K562 (cell line): ENCODE results near the gene FAM181B. TPM values are rescaled to one million over a fixed set of nuclear protein-coding genes. Genes with fewer than 3 reads are reported as not detected.

Experiments
- ATAC-seq: fragments of 200-7000 bp; cut with Tn5 transposase; 3 replicates; pipeline ENCODE4 v1.9.1; 2020; ENCODE audit warnings: moderate library complexity
- BruUV-seq: library from RNA; stranded (reverse); fragments of 400-500 nt; replicated peaks from 2 replicates; lab custom pipeline; 2021; lab: Mats Ljungman, UMichigan
- CTCF ChIA-PET: fragments of 300-600 bp; formaldehyde crosslinking; extraction: SDS; loops from one replicate; lab custom pipeline; 2021; ENCODE audit warnings: low intra/inter-chr PET ratio; lab: Yijun Ruan, JAX
- POLR2A ChIA-PET: fragments of 300-600, 350-650 bp; sonication (Branson Sonifier 250); formaldehyde crosslinking; extraction: SDS; loops from one replicate; lab custom pipeline; 2021; ENCODE audit warnings: antibody characterized with exemption, inconsistent platforms; lab: Yijun Ruan, JAX
- DNase-seq, 4 experiments: peaks; one replicate each; pipeline versions ENCODE4 v3.0.0 to v3.0.0-alpha.2; 2011 to 2018; ENCODE audit warnings: low spot score in 3 of 4, mixed read lengths in 3 of 4; ENCODE audit errors: extremely low read depth in 1 of 4
- FAIRE-seq: peaks from 2 replicates; lab custom pipeline; 2011; peaks lifted over from hg19 to GRCh38; lab: Jason Lieb, UNC
- H2AFZ ChIP-seq: 2 replicates; pipeline ENCODE4 v1.6.0; 2011; ENCODE audit warnings: low read depth, low read length, control low read depth, inconsistent platforms
- H3K27ac ChIP-seq: fragments of 200-600 bp; 3 replicates; pipeline ENCODE4 v1.8.0; 2011; ENCODE audit warnings: low read depth, mild to moderate bottlenecking, control low read depth, inconsistent platforms, low read length, moderate library complexity, mixed read lengths; ENCODE audit errors: extremely low read depth
- H3K27me3 ChIP-seq, 2 experiments: fragments of 300-600 bp in 1 of 2; 2 replicates in 1 of 2; 3 replicates in 1 of 2; pipeline versions ENCODE4 v1.6.0 to v1.8.0; 2011; ENCODE audit warnings: inconsistent platforms in 2 of 2, low read length in 2 of 2, mild to moderate bottlenecking in 1 of 2, mixed read lengths in 1 of 2, moderate library complexity in 1 of 2; ENCODE audit not compliant: control insufficient read depth in 2 of 2, insufficient read depth in 2 of 2
- H3K36me3 ChIP-seq: fragments of 300-600 bp; 3 replicates; pipeline ENCODE4 v1.8.0; 2011; ENCODE audit warnings: mild to moderate bottlenecking, low read length, inconsistent platforms; ENCODE audit not compliant: control insufficient read depth, insufficient read depth
- H3K4me1 ChIP-seq, 2 experiments: fragments of 200-600 bp in 1 of 2; replicated peaks in 1 of 2; 2 replicates in 1 of 2; 3 replicates in 1 of 2; pipeline versions ENCODE4 v1.5.1 to v1.8.0; 2011; ENCODE audit warnings: inconsistent platforms in 2 of 2, low read length in 2 of 2, mild to moderate bottlenecking in 1 of 2, mixed read lengths in 1 of 2, moderate library complexity in 1 of 2; ENCODE audit not compliant: control insufficient read depth in 2 of 2, insufficient read depth in 2 of 2
- H3K4me2 ChIP-seq: 2 replicates; pipeline ENCODE4 v1.6.1; 2011; ENCODE audit warnings: low read length, control low read depth, inconsistent platforms, mixed read lengths; ENCODE audit not compliant: insufficient read depth
- H3K4me3 ChIP-seq: fragments of 200-600 bp; sonication (generic), shearing (Covaris generic); 2 replicates; pipeline ENCODE4 v1.5.1; 2016; ENCODE audit warnings: control low read depth, inconsistent platforms
- H3K79me2 ChIP-seq: fragments of 200-600 bp; 3 replicates; pipeline ENCODE4 v1.8.0; 2011; ENCODE audit warnings: low read length, inconsistent platforms; ENCODE audit not compliant: control insufficient read depth, insufficient read depth
- H3K9ac ChIP-seq, 2 experiments: 2 replicates each; pipeline versions ENCODE4 v1.6.0 to v1.6.1; 2011; ENCODE audit warnings: low read depth in 2 of 2, low read length in 2 of 2, control low read depth in 1 of 2, inconsistent platforms in 1 of 2, mild to moderate bottlenecking in 1 of 2, mixed read lengths in 1 of 2; ENCODE audit not compliant: insufficient read depth in 1 of 2
- H3K9me1 ChIP-seq: one replicate; pipeline ENCODE4 v1.6.0; 2011; ENCODE audit warnings: inconsistent platforms, mild to moderate bottlenecking, low read length, moderate library complexity; ENCODE audit not compliant: control insufficient read depth, insufficient read depth
- H3K9me3 ChIP-seq: replicated peaks from 2 replicates; pipeline ENCODE4 v1.5.1; 2011; ENCODE audit warnings: low read depth, low read length, inconsistent platforms; ENCODE audit not compliant: control insufficient read depth, insufficient read depth
- H4K20me1 ChIP-seq: replicated peaks from 2 replicates; pipeline ENCODE4 v1.6.1; 2011; ENCODE audit warnings: low read length, inconsistent platforms, mixed read lengths; ENCODE audit not compliant: control insufficient read depth, insufficient read depth
- FOXK1 ChIP-seq: sonication (generic); formaldehyde crosslinking; IDR thresholded peaks from 2 replicates; pipeline ENCODE4 v1.8.0; 2022; ENCODE audit warnings: missing genetic modification reagents, mild to moderate bottlenecking, borderline replicate concordance
- IRF2 ChIP-seq: sonication (generic); formaldehyde crosslinking; IDR thresholded peaks from 2 replicates; pipeline ENCODE4 v1.8.1; 2022; ENCODE audit warnings: mild to moderate bottlenecking, missing genetic modification reagents
- POLR2AphosphoS5 ChIP-seq: IDR thresholded peaks from 2 replicates; pipeline ENCODE4 v1.6.1; 2011; ENCODE audit warnings: mild to moderate bottlenecking, low read depth, low read length, moderate library complexity; ENCODE audit not compliant: control insufficient read depth, insufficient read depth
- ZNF408 ChIP-seq: fragments of 250-450 bp; sonication (Bioruptor Pico); IDR thresholded peaks from 2 replicates; pipeline ENCODE4 v1.4.0; 2020; ENCODE audit warnings: low read depth, mild to moderate bottlenecking, moderate library complexity
- WGBS: fragments of 100-300 bp; shearing (Covaris generic); methylation state at CpG from one replicate; pipeline ENCODE4 v1.1.6; 2016; ENCODE audit warnings: low coverage, mixed read lengths; ENCODE audit not compliant: insufficient coverage; ENCODE audit errors: missing lambda C conversion rate; 5-methylcytosine and 5-hydroxymethylcytosine counted together
- in situ Hi-C: fragments of 300-500 bp; cut with MboI; formaldehyde crosslinking; loops from 4 replicates; pipeline ENCODE4 v1.15.0; 2018; ENCODE audit warnings: inconsistent platforms, mixed read lengths
- intact Hi-C: fragments of 100-400 bp; cut with micrococcal nuclease; formaldehyde crosslinking; loops from 2 replicates; pipeline ENCODE4 v1.14.2; 2022
- polyA plus RNA-seq, 8 experiments: library from polyadenylated mRNA; depleted of rRNA in 4 of 8; stranded (reverse) in 5 of 8; unstranded in 3 of 8; fragments of >200 nt; fragmentation: Nextera tagmentation in 2 of 8; fragmentation: Illumina TruSeq in 1 of 8; extraction: Ambion mirVana in 2 of 8; extraction: Trizol in 1 of 8; gene quantifications; 2 replicates each; pipeline versions ENCODE4 v1.2.1 to v1.2.3, GENCODE V29; 2011 to 2014; ENCODE audit warnings: inconsistent platforms in 1 of 8, missing spikeins in 1 of 8
- total RNA-seq, 7 experiments: library from RNA; depleted of rRNA in 6 of 7; stranded (reverse); fragments of >200 nt in 6 of 7; fragmentation: Illumina TruSeq in 2 of 7; extraction: Trizol in 2 of 7; gene quantifications; 2 replicates each; pipeline versions ENCODE4 v1.2.1 to v1.2.3, GENCODE V29; 2011 to 2021; ENCODE audit warnings: low replicate concordance in 1 of 7
- TF ChIP-seq, protein P1 (sequence below): fragments of 450-650 bp; IDR thresholded peaks from 2 replicates; pipeline ENCODE4 v1.6.1; 2016; ENCODE audit warnings: low read depth
- TF ChIP-seq, protein P2 (sequence below): fragments of 450-650 bp; IDR thresholded peaks from 2 replicates; pipeline ENCODE4 v1.6.1; 2018; ENCODE audit warnings: mild to moderate bottlenecking, low read depth; ENCODE audit not compliant: partially characterized antibody
- TF ChIP-seq, protein P3 (sequence below): fragments of 450-650 bp; formaldehyde crosslinking; IDR thresholded peaks from 2 replicates; pipeline ENCODE4 v1.4.0; 2020; ENCODE audit warnings: mild to moderate bottlenecking
- TF ChIP-seq, protein P4 (sequence below): IDR thresholded peaks from 2 replicates; pipeline ENCODE4 v1.6.1; 2014; ENCODE audit warnings: antibody characterized with exemption
- TF ChIP-seq, protein P5 (sequence below): IDR thresholded peaks from 2 replicates; pipeline ENCODE4 v1.6.1; 2011; ENCODE audit not compliant: insufficient read length; ENCODE audit errors: extremely low read depth

Gene FAM181B
- total and polyA plus RNA-seq, 9 of the 15 experiments (the other 6 are each of a cell fraction or from before 2014, with no cell fraction given): 0.01 TPM; not detected in 8

- Histone ChIP-seq H3K4me2 (no peak overlapping the region), H3K9ac (no peak overlapping the region), H3K9me3 (no peaks in the 10 kb centered on the region), H3K4me1 (peaks cover 2 to 19% of the 10 kb centered on the region in 2 experiments; a peak in 4 of 5 replicates), H3K36me3 (no peaks in the 10 kb centered on the region), H2AFZ (no peak overlapping the region), H3K27me3 (peaks cover 26 to 50% of the 10 kb centered on the region in 2 experiments), H3K79me2 (no peaks in the 10 kb centered on the region), H3K9me1 (no peaks in the 10 kb centered on the region), H3K4me3 (no peak overlapping the region), H4K20me1 (no peaks in the 10 kb centered on the region), H3K27ac (no peak overlapping the region)
- intact Hi-C loops: no loop called here
- POLR2A ChIA-PET: no interaction called here
- 0% methylated on average over 5 of the region's 5 CpGs for WGBS
- CTCF ChIA-PET: no interaction called here
- in situ Hi-C loops: no loop called here
- no peak for DNase-seq
- BruUV-seq: no TSS peak
- FAIRE-seq: no peak
- ATAC-seq: no peak
- TF ChIP-seq ZNF408 (CRISPR knock-in tag) (no peak), FOXK1 (CRISPR knock-in tag) (no peak), IRF2 (CRISPR knock-in tag) (no peak), POLR2AphosphoS5 (no peak)
- TF ChIP-seq, protein P1, sequence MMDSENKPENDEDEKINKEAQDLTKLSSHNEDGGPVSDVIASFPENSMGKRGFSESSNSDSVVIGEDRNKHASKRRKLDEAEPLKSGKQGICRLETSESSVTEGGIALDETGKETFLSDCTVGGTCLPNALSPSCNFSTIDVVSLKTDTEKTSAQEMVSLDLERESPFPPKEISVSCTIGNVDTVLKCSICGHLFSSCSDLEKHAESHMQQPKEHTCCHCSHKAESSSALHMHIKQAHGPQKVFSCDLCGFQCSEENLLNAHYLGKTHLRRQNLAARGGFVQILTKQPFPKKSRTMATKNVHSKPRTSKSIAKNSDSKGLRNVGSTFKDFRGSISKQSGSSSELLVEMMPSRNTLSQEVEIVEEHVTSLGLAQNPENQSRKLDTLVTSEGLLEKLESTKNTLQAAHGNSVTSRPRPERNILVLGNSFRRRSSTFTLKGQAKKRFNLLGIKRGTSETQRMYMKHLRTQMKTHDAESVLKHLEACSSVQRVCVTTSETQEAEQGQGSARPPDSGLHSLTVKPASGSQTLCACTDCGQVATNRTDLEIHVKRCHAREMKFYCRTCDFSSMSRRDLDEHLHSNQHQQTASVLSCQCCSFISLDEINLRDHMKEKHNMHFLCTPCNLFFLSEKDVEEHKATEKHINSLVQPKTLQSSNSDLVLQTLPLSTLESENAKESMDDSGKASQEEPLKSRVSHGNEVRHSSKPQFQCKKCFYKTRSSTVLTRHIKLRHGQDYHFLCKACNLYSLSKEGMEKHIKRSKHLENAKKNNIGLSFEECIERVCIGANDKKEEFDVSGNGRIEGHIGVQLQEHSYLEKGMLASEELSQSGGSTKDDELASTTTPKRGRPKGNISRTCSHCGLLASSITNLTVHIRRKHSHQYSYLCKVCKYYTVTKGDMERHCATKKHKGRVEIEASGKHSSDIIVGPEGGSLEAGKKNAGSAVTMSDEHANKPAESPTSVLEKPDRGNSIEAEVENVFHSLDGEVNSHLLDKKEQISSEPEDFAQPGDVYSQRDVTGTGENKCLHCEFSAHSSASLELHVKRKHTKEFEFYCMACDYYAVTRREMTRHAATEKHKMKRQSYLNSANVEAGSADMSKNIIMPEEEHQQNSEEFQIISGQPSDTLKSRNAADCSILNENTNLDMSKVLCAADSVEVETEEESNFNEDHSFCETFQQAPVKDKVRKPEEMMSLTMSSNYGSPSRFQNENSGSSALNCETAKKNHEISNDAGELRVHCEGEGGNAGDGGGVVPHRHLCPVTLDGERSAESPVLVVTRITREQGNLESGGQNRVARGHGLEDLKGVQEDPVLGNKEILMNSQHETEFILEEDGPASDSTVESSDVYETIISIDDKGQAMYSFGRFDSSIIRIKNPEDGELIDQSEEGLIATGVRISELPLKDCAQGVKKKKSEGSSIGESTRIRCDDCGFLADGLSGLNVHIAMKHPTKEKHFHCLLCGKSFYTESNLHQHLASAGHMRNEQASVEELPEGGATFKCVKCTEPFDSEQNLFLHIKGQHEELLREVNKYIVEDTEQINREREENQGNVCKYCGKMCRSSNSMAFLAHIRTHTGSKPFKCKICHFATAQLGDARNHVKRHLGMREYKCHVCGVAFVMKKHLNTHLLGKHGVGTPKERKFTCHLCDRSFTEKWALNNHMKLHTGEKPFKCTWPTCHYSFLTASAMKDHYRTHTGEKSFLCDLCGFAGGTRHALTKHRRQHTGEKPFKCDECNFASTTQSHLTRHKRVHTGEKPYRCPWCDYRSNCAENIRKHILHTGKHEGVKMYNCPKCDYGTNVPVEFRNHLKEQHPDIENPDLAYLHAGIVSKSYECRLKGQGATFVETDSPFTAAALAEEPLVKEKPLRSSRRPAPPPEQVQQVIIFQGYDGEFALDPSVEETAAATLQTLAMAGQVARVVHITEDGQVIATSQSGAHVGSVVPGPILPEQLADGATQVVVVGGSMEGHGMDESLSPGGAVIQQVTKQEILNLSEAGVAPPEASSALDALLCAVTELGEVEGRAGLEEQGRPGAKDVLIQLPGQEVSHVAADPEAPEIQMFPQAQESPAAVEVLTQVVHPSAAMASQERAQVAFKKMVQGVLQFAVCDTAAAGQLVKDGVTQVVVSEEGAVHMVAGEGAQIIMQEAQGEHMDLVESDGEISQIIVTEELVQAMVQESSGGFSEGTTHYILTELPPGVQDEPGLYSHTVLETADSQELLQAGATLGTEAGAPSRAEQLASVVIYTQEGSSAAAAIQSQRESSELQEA: no peak
- TF ChIP-seq, protein P2, sequence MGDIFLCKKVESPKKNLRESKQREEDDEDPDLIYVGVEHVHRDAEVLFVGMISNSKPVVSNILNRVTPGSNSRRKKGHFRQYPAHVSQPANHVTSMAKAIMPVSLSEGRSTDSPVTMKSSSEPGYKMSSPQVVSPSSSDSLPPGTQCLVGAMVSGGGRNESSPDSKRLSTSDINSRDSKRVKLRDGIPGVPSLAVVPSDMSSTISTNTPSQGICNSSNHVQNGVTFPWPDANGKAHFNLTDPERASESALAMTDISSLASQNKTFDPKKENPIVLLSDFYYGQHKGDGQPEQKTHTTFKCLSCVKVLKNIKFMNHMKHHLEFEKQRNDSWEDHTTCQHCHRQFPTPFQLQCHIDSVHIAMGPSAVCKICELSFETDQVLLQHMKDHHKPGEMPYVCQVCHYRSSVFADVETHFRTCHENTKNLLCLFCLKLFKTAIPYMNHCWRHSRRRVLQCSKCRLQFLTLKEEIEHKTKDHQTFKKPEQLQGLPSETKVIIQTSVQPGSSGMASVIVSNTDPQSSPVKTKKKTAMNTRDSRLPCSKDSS: no peak
- TF ChIP-seq, protein P3, sequence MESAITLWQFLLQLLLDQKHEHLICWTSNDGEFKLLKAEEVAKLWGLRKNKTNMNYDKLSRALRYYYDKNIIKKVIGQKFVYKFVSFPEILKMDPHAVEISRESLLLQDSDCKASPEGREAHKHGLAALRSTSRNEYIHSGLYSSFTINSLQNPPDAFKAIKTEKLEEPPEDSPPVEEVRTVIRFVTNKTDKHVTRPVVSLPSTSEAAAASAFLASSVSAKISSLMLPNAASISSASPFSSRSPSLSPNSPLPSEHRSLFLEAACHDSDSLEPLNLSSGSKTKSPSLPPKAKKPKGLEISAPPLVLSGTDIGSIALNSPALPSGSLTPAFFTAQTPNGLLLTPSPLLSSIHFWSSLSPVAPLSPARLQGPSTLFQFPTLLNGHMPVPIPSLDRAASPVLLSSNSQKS (CRISPR knock-in tag): no peak
- TF ChIP-seq, protein P4, sequence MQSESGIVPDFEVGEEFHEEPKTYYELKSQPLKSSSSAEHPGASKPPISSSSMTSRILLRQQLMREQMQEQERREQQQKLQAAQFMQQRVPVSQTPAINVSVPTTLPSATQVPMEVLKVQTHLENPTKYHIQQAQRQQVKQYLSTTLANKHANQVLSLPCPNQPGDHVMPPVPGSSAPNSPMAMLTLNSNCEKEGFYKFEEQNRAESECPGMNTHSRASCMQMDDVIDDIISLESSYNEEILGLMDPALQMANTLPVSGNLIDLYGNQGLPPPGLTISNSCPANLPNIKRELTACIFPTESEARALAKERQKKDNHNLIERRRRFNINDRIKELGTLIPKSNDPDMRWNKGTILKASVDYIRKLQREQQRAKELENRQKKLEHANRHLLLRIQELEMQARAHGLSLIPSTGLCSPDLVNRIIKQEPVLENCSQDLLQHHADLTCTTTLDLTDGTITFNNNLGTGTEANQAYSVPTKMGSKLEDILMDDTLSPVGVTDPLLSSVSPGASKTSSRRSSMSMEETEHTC: no peak
- TF ChIP-seq, protein P5, sequence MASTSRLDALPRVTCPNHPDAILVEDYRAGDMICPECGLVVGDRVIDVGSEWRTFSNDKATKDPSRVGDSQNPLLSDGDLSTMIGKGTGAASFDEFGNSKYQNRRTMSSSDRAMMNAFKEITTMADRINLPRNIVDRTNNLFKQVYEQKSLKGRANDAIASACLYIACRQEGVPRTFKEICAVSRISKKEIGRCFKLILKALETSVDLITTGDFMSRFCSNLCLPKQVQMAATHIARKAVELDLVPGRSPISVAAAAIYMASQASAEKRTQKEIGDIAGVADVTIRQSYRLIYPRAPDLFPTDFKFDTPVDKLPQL: no peak
Observed at GRCh38 chr11:82730754-82731153, 2.9 kb downstream of the FAM181B start.
